ENCODE data around the gene AIRE.

AIRE gene

DNA sequence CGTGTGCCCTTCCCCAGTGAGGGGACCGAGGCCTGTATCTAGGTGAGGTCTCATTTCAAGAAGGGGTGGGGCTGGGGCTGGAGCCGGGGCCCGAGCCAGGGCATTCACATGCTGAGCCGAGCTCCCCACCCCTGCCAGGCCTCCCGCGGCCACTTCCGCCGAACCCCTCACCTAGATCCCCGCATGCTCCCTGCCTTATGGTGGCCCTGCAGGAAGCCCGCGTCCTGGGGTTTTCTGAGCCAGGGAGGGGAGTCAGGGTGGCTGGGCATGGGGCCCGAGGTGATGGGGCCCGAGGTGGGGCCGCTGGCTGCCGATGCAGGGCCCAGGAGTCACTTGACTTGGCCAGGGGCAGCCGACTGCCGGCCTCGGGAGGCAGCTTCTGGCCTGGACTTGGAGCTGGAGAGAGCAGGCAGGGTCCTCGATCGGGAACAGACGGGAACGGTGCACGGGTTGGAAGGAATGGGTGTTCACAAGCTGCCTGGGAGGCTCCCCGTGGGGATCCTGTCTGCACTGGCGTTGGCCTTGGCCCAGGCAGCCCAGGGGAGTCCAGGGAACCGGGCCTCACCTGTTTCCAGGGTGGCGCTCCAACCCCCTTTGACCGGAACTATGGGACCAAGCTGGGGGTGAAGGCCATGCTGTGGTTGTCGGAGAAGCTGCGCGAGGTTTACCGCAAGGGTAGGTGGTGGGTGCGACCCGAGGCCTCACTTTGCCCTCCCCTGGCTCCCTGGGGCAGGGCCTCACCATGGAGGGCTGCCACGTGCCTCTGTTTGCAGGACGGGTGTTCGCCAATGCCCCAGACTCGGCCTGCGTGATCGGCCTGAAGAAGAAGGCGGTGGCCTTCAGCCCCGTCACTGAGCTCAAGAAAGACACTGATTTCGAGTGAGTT lies 40.0 kb downstream of the AIRE start:
- DNase-seq = no peak

- DNase-seq = no peak
Measured at GRCh38 chr21:44326272-44326647, 40.6 kb downstream of the AIRE start.

DNA sequence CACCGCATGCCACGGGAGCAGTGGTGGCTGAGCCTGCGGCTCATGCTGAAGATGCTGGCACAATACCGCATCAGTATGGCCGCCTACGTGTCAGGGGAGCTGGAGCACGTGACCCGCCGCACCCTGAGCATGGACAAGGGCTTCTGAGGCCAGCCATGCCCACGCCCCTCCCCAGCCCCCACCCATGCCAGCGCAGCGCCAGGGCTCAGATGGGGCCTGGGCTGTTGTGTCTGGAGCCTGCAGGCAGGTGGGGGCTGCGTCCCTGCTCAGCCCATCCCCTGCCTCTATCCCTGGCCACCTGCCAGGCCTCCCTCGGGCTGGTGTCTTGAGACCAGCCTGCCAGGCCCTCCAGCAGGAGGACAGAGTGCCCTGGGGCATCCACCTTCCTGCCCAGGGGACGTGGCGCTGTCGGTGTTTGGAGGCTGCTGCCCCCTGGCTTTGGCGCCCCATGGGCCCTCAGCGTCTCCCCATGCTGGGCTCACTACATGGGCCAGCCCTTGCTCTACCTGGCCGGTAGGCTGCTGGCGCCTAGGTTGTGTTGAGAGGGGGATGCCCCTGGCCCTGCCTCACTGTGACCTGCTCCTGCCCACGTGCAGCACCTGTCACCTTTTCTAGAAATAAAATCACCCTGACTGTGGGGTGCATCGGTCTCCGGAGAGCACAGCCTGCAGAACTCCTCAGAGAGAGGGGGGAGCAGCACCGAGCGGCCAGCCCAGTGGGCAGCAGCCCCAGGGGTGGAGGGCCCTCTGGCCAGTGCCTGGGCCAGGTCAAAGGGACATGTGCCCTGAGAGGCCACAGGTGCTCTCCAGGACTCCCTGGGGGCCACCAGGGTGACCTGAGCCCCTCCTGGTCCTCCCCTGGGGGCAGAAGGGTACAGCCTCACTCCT lies 41.3 kb downstream of the AIRE start:
- DNase-seq = no peak

DNA sequence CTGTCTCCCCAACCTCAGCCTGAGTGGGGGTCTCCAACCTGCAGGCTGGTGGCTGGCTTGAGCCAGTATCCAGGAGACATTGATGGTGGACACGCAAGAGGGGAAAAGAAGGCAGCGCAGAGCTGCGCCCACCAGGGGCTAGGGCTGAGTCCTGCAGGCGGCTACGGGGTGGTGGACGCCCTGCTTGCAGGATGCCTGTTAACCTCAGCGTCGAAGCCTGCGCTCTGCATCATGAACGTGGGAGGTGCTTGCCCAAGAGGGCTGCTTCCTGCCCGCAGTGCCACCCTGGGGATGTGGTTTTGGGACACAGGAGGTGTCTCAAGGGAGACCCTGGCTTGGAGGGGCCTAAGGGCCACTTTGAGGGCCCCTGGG lies 41.9 kb downstream of the AIRE start:
- no peak for DNase-seq

- DNase-seq = no peak
Measured at GRCh38 chr21:44328242-44328895, 42.7 kb downstream of the AIRE start.

DNA sequence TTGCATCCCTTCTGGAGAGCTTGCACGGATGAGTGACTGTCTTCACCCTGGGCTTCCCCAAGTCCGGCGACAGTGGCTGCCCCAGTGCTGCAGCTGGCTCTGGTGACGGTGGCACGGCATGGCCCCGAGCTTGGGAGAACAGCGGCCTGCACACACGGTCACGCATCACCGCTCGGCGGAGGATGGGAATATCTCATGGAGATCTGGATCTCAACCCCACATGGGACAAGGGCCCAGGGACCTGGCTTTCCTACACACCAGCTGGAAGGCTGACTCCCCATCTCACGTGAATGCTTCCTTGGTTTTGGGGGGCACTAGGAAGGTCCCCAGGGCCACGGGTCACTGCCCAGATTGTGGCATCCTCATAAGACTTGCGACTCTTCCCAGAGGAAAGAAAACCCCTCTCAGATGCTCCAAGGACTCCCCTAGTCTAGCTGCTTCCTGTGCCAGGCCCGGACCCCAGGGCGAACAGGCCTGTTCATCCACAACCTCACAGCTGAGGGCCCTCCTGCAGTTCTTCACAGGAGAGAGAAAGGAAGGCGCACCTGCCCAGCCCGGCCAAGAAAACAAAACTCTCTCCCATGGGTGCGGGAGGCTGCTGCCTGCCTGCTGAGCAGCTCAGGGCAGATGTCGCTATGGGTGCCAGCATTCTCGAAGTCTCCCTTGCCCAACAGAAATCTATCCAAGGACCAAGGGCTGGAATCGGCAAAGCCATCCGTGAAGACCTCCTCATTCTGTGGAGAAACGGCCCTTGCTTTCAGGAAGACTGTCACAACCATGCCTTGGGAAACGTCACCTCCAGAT lies 43.6 kb downstream of the AIRE start:
- DNase-seq = no peak

GRCh38 chr21:44329971-44330681 lies 44.5 kb downstream of the AIRE start:
- DNase-seq = no peak

GRCh38 chr21:44330698-44331097 lies 45.0 kb downstream of the AIRE start:
- no peak for DNase-seq

DNA sequence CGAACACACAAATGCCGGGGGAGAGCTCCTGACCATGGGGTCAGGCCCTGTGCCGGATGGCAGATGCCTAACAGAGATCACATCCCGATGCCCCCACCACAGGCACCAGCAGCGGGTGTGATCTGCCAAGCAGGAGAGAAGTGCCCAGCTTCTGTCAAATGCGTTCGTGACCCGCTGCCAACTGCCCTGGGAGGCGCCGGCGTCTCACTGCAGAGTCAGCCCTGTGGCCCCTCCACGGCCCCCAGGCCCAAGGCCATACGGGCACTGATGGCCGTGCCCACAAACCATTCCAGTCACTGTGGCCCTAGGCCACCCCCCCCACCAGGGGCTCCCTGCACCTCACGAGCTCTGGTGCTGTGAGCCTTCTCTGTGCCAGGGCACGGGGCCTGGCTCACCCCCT lies 45.5 kb downstream of the AIRE start:
- DNase-seq = no peak

DNA sequence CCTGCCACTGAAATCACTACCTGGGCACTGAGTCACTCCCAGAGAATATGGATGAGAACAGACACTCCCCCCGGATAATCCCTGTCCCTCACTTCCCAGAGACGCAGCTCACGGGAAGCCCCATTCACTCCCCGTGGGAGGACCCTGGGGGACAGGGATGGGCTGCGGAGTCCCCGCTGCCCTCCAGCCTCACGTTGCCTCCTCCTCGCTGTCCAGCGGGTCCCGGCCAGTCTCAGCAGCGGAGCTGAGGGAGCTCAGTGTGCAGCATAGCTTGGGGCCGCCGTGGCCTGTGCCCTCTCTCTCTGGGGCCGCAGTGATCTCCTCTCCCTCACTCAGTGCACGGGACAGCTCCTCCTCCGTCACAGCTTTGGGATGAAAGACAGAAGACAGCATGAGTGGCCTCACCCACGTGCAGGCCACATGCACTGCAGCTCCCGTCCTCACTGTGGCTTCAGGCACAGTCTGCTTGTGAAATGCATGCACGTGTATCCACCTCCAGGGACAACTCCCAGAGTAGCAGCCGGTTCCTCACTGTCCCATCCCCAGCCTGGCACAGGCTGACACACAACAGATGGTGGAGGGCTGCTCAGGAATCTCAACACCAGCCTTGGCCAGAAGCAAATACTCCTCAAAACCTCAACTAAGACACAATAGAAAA lies 46.1 kb downstream of the AIRE start:
- no peak for DNase-seq

GRCh38 chr21:44332383-44332782 lies 46.7 kb downstream of the AIRE start:
- DNase-seq = no peak

DNA sequence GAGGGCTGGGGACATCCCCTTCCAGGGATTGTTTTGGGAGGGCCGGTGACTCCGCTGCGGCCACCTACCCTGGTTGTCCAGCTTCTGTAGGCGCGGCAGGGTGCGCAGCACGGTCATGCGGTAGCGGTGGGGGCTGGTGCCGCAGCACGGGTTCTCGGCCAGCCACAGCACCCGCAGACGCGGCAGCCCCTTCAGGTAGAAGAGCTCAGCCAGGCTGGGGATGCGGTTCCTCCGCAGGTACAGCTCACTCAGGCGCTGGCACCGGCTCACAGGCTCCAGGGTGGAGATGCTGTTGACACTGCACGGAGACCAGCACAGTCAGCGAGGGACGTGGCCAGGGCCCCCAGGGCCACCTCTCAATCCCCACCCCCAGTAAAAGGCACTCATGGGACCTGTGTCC lies 47.3 kb downstream of the AIRE start:
- no peak for DNase-seq

- no peak for DNase-seq
Measured at GRCh38 chr21:44333509-44334328, 48.0 kb downstream of the AIRE start.

DNA sequence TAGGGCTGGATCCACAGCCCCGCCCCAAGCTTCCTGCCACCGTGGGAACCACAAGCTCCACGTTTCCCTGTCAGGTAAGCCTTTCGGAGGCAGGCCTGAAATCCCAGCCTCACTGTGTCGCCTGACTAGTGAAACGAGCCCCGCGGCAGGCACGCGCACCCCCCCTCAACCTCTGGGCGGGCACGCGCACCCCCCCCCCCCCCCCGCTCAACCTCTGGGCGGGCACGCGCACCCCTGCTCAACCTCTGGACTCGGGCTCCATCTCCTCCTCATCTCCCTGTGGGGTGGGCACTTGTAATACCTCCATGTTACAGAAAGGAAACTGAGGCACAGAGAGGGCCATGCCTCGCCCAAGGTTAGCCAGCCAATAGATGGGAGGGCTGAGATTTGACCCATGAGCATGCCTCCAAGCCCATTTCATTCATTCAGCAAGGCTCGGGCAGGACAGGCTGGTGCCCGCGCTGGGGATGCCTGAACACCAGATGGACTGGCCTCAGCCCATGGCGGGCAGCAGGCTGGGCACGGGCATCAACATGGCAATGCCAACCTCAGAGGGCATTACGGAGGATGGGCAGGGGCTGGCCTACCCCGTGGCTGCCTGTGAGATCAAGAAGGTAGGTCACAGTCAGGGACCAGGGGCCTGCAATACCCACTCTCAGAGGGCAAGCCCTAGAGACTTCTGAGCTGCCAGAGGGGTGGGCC lies 48.8 kb downstream of the AIRE start:
- no peak for DNase-seq

DNA sequence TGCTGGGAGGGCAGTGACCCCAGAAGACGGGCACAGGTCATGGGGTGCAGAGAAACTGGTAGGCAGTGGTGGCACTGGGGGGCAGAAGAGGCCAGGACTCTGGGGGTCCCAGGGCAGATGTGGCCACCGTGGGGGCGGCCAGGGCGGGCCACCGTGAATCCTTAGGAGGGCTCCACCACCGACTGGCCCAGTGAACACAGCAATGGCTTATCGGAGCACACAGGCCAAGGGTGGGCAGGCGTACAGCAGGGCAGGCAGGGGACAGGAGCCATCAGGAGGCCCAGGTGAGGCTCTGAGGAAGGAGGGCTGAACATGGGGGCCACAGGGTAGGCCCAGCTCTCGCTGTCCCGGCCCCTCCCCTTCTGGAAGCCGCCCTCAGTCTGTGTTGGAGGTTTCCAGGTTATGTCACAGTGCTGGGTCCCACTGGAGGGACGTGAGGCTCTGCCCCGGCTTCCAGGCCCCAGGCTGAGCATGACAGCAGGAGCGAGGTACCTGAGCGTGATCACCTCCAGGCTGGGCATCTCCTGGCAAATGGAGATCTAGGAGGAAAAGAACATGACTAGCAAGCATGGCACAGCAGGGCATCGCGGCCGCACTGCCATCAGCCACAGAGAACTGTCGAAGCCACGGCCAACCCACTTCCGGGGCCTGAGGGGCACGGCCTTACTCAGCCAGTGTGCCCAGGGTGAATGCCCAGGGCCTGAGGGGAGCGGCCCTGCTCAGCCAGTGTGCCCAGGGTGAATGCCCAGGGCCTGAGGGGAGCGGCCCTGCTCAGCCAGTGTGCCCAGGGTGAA lies 49.8 kb downstream of the AIRE start:
- DNase-seq = no peak

DNA sequence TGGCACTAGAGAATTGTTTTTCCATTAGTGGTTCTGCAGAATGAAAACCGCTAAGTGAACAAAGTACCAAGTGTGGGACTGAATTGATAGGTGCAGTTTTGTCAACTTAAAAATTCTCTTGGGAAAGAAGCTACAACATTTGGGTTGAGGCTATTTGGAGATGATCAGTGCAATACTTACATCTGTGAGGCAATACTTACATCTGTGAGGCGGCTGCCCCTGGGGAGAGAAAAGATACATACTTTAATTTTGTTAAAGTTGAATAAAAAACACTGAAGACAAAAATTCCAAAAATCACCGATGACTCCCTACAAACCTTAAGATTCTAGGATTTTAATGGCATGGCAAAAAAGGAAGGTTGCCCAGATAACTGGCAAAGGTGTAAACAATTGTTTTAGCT lies 51.8 kb downstream of the AIRE start:
- DNase-seq = no peak

GRCh38 chr21:44337941-44338895 lies 52.5 kb downstream of the AIRE start:
- DNase-seq = peak; percentile 45

All from NCI-H1105 (cell line).